Measurements from ENCODE around the gene MEI4. TPM values are rescaled to one million over a fixed set of nuclear protein-coding genes. Genes with fewer than 3 reads are reported as not detected.

MEI4 gene
- polyA plus RNA-seq, 1 experiment: not detected

- CTCF ChIA-PET: interaction anchor here (0.5 kb wide), 1 partner anchor 1184 kb away, joined by 3 read pairs; no protein-coding TSS in a partner anchor
- POLR2A ChIA-PET: no interaction called here
- TF ChIP-seq CTCF (IDR thresholded peaks at IDR 0.05; ENCODE audit: insufficient read depth, low read depth, low read length): no peak
- H3K4me3 ChIP-seq (ENCODE audit: low read depth, low read length): no peak overlapping the region
- no peak for DNase-seq (ENCODE audit: low read depth)
- no peaks in the 10 kb centered on the region for H3K27me3 ChIP-seq (ENCODE audit: control insufficient read depth, insufficient read depth, low read length)
- H3K36me3 ChIP-seq (ENCODE audit: control insufficient read depth, insufficient read depth, low read length): no peaks in the 10 kb centered on the region
Measured at GRCh38 chr6:77880501-77880900, 227.7 kb downstream of the MEI4 start.

- TF ChIP-seq CTCF (IDR thresholded peaks at IDR 0.05; ENCODE audit: insufficient read depth, low read depth, low read length): no peak
- no peaks in the 10 kb centered on the region for H3K36me3 ChIP-seq (ENCODE audit: control insufficient read depth, insufficient read depth, low read length)
- no peaks in the 10 kb centered on the region for H3K27me3 ChIP-seq (ENCODE audit: control insufficient read depth, insufficient read depth, low read length)
- CTCF ChIA-PET: no interaction called here
- POLR2A ChIA-PET: no interaction called here
- no peak overlapping the region for H3K4me3 ChIP-seq (ENCODE audit: low read depth, low read length)
- no peak for DNase-seq (ENCODE audit: low read depth)
Measured at GRCh38 chr6:77883851-77884250, 231.0 kb downstream of the MEI4 start.

GRCh38 chr6:77893391-77893790 is 240.6 kb downstream of the MEI4 start:
- TF ChIP-seq CTCF (IDR thresholded peaks at IDR 0.05; ENCODE audit: insufficient read depth, low read depth, low read length): no peak
- DNase-seq (ENCODE audit: low read depth): no peak
- Histone ChIP-seq H3K27me3 (ENCODE audit: control insufficient read depth, insufficient read depth, low read length) (no peaks in the 10 kb centered on the region), H3K36me3 (ENCODE audit: control insufficient read depth, insufficient read depth, low read length) (no peaks in the 10 kb centered on the region), H3K4me3 (ENCODE audit: low read depth, low read length) (no peak overlapping the region)
- POLR2A ChIA-PET: no interaction called here
- CTCF ChIA-PET: no interaction called here

DNA sequence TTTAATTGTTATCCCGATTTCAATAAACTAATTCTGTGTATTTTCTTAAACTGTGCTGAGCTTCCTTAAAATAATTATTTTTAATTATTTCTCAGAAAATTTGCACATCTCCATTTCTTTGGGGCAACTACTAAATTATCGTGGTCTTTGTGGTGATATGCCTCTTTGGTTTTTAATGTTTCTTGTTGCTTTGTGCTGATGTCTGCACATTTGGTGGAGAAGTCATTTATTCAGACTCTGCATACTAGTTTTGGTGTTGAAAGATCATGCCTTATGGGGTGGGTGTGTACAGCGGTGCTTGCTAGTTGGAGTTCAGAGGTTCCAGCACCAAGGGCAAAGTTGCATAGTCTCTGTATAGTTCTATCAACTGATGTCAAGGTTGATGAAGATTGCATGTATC is 253.2 kb downstream of the MEI4 start:
- Histone ChIP-seq H3K36me3 (ENCODE audit: control insufficient read depth, insufficient read depth, low read length) (no peaks in the 10 kb centered on the region), H3K4me3 (ENCODE audit: low read depth, low read length) (no peak overlapping the region), H3K27me3 (ENCODE audit: control insufficient read depth, insufficient read depth, low read length) (no peaks in the 10 kb centered on the region)
- POLR2A ChIA-PET: no interaction called here
- no peak for DNase-seq (ENCODE audit: low read depth)
- CTCF ChIA-PET: no interaction called here
- no peak for TF ChIP-seq CTCF (IDR thresholded peaks at IDR 0.05; ENCODE audit: insufficient read depth, low read depth, low read length)

GRCh38 chr6:77910826-77911225 is 258.0 kb downstream of the MEI4 start:
- no peak for TF ChIP-seq CTCF (IDR thresholded peaks at IDR 0.05; ENCODE audit: insufficient read depth, low read depth, low read length)
- H3K4me3 ChIP-seq (ENCODE audit: low read depth, low read length): no peak overlapping the region
- ChIA-PET POLR2A (no interaction called here), CTCF (no interaction called here)
- no peaks in the 10 kb centered on the region for H3K27me3 ChIP-seq (ENCODE audit: control insufficient read depth, insufficient read depth, low read length)
- no peaks in the 10 kb centered on the region for H3K36me3 ChIP-seq (ENCODE audit: control insufficient read depth, insufficient read depth, low read length)
- no peak for DNase-seq (ENCODE audit: low read depth)
